Dendritic cell treated with granulocyte-macrophage colony-stimulating factor and Interleukin-4, amounts not matched to agents 40 ng/mL and 50 ng/mL, for 4 days (primary cell): ENCODE data around the gene SNAPC1.

Experiments
- H3K27ac Mint-ChIP-seq: one replicate; pipeline ENCODE4 v1.8.0; 2022; ENCODE audit warnings: mild to moderate bottlenecking, mixed read lengths
- H3K27me3 Mint-ChIP-seq: one replicate; pipeline ENCODE4 v1.8.0; 2022; ENCODE audit warnings: mild to moderate bottlenecking, mixed read lengths
- H3K36me3 Mint-ChIP-seq: one replicate; pipeline ENCODE4 v1.8.0; 2022; ENCODE audit warnings: low read depth, mixed read lengths
- H3K4me1 Mint-ChIP-seq: one replicate; pipeline ENCODE4 v1.8.0; 2022; ENCODE audit warnings: low read depth, mixed read lengths
- H3K4me3 Mint-ChIP-seq: one replicate; pipeline ENCODE4 v1.8.0; 2022; ENCODE audit warnings: mild to moderate bottlenecking, moderate library complexity, mixed read lengths
- H3K9me3 Mint-ChIP-seq: one replicate; pipeline ENCODE4 v1.8.0; 2022; ENCODE audit warnings: mixed read lengths
- intact Hi-C: fragments of 100-400 bp; cut with micrococcal nuclease; formaldehyde crosslinking; loops from one replicate; pipeline ENCODE4 v1.15.0; 2022

Gene SNAPC1

GRCh38 chr14:61761959-61762786 is at the start of gene SNAPC1:
Gene SNAPC1, plus strand, starts transcription at chr14:61762420. Its CDS starts 41 bp downstream, at chr14:61762461.
- Mint-ChIP-seq H3K36me3 (peaks cover 11% of the 10 kb centered on the region), H3K4me3 (peak within 1 kb of the TSS; percentile 94), H3K27ac (peak within 1 kb of the TSS; percentile 88), H3K9me3 (no peaks in the 10 kb centered on the region), H3K4me1 (peaks cover 45% of the 10 kb centered on the region), H3K27me3 (no peaks in the 10 kb centered on the region)
- intact Hi-C loops: loop anchor here (1.0 kb wide), 1 partner anchor 11 kb away; no protein-coding TSS in a partner anchor

- Mint-ChIP-seq H3K4me3 (no peak overlapping the region), H3K4me1 (peaks cover 45% of the 10 kb centered on the region), H3K27me3 (no peaks in the 10 kb centered on the region), H3K9me3 (no peaks in the 10 kb centered on the region), H3K27ac (no peak overlapping the region), H3K36me3 (peaks cover 41% of the 10 kb centered on the region)
- intact Hi-C loops: loop anchor here (10.0 kb wide), 1 partner anchor 121 kb away; no protein-coding TSS in a partner anchor
These were observed 48.3 kb upstream of the SNAPC1 start for GRCh38 chr14:61713724-61714437.

GRCh38 chr14:61716956-61717355 is 45.3 kb upstream of the SNAPC1 start:
- no peak overlapping the region for H3K4me3 Mint-ChIP-seq

GRCh38 chr14:61718039-61718438 is 44.2 kb upstream of the SNAPC1 start:
- Mint-ChIP-seq H3K36me3 (peaks cover 50% of the 10 kb centered on the region), H3K27ac (no peak overlapping the region), H3K27me3 (no peaks in the 10 kb centered on the region), H3K4me1 (peaks cover 36% of the 10 kb centered on the region), H3K9me3 (no peaks in the 10 kb centered on the region), H3K4me3 (no peak overlapping the region)
- intact Hi-C loops: loop anchor here (10.0 kb wide), 1 partner anchor 117 kb away; no protein-coding TSS in a partner anchor

More at GRCh38 chr14:61716956-61717355, 45.3 kb upstream of the SNAPC1 start:
- Mint-ChIP-seq H3K27ac (no peak overlapping the region), H3K27me3 (no peaks in the 10 kb centered on the region), H3K9me3 (no peaks in the 10 kb centered on the region), H3K36me3 (peaks cover 53% of the 10 kb centered on the region), H3K4me1 (peaks cover 45% of the 10 kb centered on the region)
- intact Hi-C loops: loop anchor here (10.0 kb wide), 1 partner anchor 118 kb away; no protein-coding TSS in a partner anchor

- H3K4me3 Mint-ChIP-seq: no peak overlapping the region
- H3K27ac Mint-ChIP-seq: no peak overlapping the region
- H3K9me3 Mint-ChIP-seq: no peaks in the 10 kb centered on the region
- peaks cover 29% of the 10 kb centered on the region for H3K4me1 Mint-ChIP-seq
- intact Hi-C loops: loop anchor here (10.0 kb wide), 1 partner anchor 115 kb away; no protein-coding TSS in a partner anchor
- H3K27me3 Mint-ChIP-seq: no peaks in the 10 kb centered on the region
- H3K36me3 Mint-ChIP-seq: peaks cover 57% of the 10 kb centered on the region
These were observed 42.6 kb upstream of the SNAPC1 start for GRCh38 chr14:61719344-61720293.

- intact Hi-C loops: no loop called here
- H3K4me3 Mint-ChIP-seq: no peak overlapping the region
- H3K36me3 Mint-ChIP-seq: peaks cover 63% of the 10 kb centered on the region
- H3K4me1 Mint-ChIP-seq: peaks cover 35% of the 10 kb centered on the region
- no peak overlapping the region for H3K27ac Mint-ChIP-seq
- H3K9me3 Mint-ChIP-seq: no peaks in the 10 kb centered on the region
- no peaks in the 10 kb centered on the region for H3K27me3 Mint-ChIP-seq
These were observed 41.9 kb upstream of the SNAPC1 start for GRCh38 chr14:61720294-61720661.

- peak overlapping the region; percentile 63 for H3K27ac Mint-ChIP-seq
- intact Hi-C loops: no loop called here
- H3K36me3 Mint-ChIP-seq: peaks cover 63% of the 10 kb centered on the region
- no peaks in the 10 kb centered on the region for H3K27me3 Mint-ChIP-seq
- peaks cover 35% of the 10 kb centered on the region for H3K4me1 Mint-ChIP-seq
- H3K4me3 Mint-ChIP-seq: no peak overlapping the region
- H3K9me3 Mint-ChIP-seq: no peaks in the 10 kb centered on the region
These were observed 41.5 kb upstream of the SNAPC1 start for GRCh38 chr14:61720741-61721140.

GRCh38 chr14:61724133-61724532 is 38.1 kb upstream of the SNAPC1 start:
- H3K27ac Mint-ChIP-seq: no peak overlapping the region
- no peak overlapping the region for H3K4me3 Mint-ChIP-seq
- no peaks in the 10 kb centered on the region for H3K27me3 Mint-ChIP-seq
- intact Hi-C loops: no loop called here
- peaks cover 35% of the 10 kb centered on the region for H3K4me1 Mint-ChIP-seq
- H3K9me3 Mint-ChIP-seq: no peaks in the 10 kb centered on the region
- H3K36me3 Mint-ChIP-seq: peaks cover 89% of the 10 kb centered on the region

GRCh38 chr14:61726778-61727658 is 35.2 kb upstream of the SNAPC1 start:
- Mint-ChIP-seq H3K4me1 (peaks cover 23% of the 10 kb centered on the region), H3K27ac (no peak overlapping the region), H3K9me3 (no peaks in the 10 kb centered on the region), H3K27me3 (no peaks in the 10 kb centered on the region), H3K4me3 (no peak overlapping the region), H3K36me3 (peaks cover 96% of the 10 kb centered on the region)
- intact Hi-C loops: no loop called here

GRCh38 chr14:61730756-61731373 is 31.4 kb upstream of the SNAPC1 start:
- H3K9me3 Mint-ChIP-seq: no peaks in the 10 kb centered on the region
- H3K4me3 Mint-ChIP-seq: no peak overlapping the region
- H3K27me3 Mint-ChIP-seq: no peaks in the 10 kb centered on the region
- H3K27ac Mint-ChIP-seq: peak overlapping the region; percentile 14
- H3K36me3 Mint-ChIP-seq: peaks cover 95% of the 10 kb centered on the region
- intact Hi-C loops: loop anchor here (5.0 kb wide), 1 partner anchor 269 kb away; no protein-coding TSS in a partner anchor
- H3K4me1 Mint-ChIP-seq: peaks cover 11% of the 10 kb centered on the region

- peaks cover 15% of the 10 kb centered on the region for H3K4me1 Mint-ChIP-seq
- H3K27me3 Mint-ChIP-seq: no peaks in the 10 kb centered on the region
- no peaks in the 10 kb centered on the region for H3K9me3 Mint-ChIP-seq
- no peak overlapping the region for H3K27ac Mint-ChIP-seq
- peaks cover 95% of the 10 kb centered on the region for H3K36me3 Mint-ChIP-seq
- intact Hi-C loops: loop anchor here (5.0 kb wide), 1 partner anchor 272 kb away; no protein-coding TSS in a partner anchor
- no peak overlapping the region for H3K4me3 Mint-ChIP-seq
These were observed 28.2 kb upstream of the SNAPC1 start for GRCh38 chr14:61733972-61734371.

- H3K27ac Mint-ChIP-seq: no peak overlapping the region
- H3K27me3 Mint-ChIP-seq: no peaks in the 10 kb centered on the region
- intact Hi-C loops: no loop called here
- H3K4me1 Mint-ChIP-seq: peaks cover 13% of the 10 kb centered on the region
- H3K9me3 Mint-ChIP-seq: no peaks in the 10 kb centered on the region
- peaks cover 95% of the 10 kb centered on the region for H3K36me3 Mint-ChIP-seq
- no peak overlapping the region for H3K4me3 Mint-ChIP-seq
These were observed 25.5 kb upstream of the SNAPC1 start for GRCh38 chr14:61736751-61737150.
